KMS-11 (cell line): Measurements from ENCODE around the gene USH1G.

Source experiments
- H2AFZ ChIP-seq: fragments of 200-600 bp; sonication (generic); 2 replicates; pipeline ENCODE4 v1.6.1; 2016; ENCODE audit warnings: antibody characterized with exemption, mixed run types, low read depth
- H3K27ac ChIP-seq: fragments of 200-600 bp; sonication (generic); 2 replicates; pipeline ENCODE4 v1.6.1; 2016; ENCODE audit warnings: mild to moderate bottlenecking, mixed run types
- H3K27me3 ChIP-seq: fragments of 200-600 bp; sonication (generic); 2 replicates; pipeline ENCODE4 v1.6.1; 2017; ENCODE audit warnings: mild to moderate bottlenecking, low read depth, mixed run types, moderate library complexity; ENCODE audit not compliant: insufficient read depth
- H3K36me3 ChIP-seq: fragments of 200-600 bp; sonication (generic); 2 replicates; pipeline ENCODE4 v1.6.1; 2017; ENCODE audit warnings: mild to moderate bottlenecking, mixed run types; ENCODE audit not compliant: insufficient read depth
- H3K4me1 ChIP-seq: fragments of 200-600 bp; sonication (generic); 2 replicates; pipeline ENCODE4 v1.6.1; 2016; ENCODE audit warnings: mild to moderate bottlenecking, low read depth, mixed run types; ENCODE audit not compliant: poor library complexity, severe bottlenecking
- H3K4me2 ChIP-seq: fragments of 200-600 bp; sonication (generic); 2 replicates; pipeline ENCODE4 v1.7.0; 2016; ENCODE audit warnings: mild to moderate bottlenecking, mixed run types
- H3K4me3 ChIP-seq: fragments of 200-600 bp; sonication (generic); IDR thresholded peaks from 2 replicates; pipeline ENCODE4 v1.6.1; 2017; ENCODE audit warnings: low read depth, low read length, mixed read lengths; ENCODE audit not compliant: insufficient read depth
- H3K79me2 ChIP-seq: fragments of 200-600 bp; sonication (generic); 2 replicates; pipeline ENCODE4 v1.6.1; 2016; ENCODE audit warnings: low read depth, mixed run types; ENCODE audit not compliant: insufficient read depth
- H3K9ac ChIP-seq: fragments of 200-600 bp; sonication (generic); 2 replicates; pipeline ENCODE4 v1.6.1; 2016; ENCODE audit warnings: mild to moderate bottlenecking, mixed run types
- H4K20me1 ChIP-seq: fragments of 200-600 bp; sonication (generic); 2 replicates; pipeline ENCODE4 v1.6.1; 2016; ENCODE audit warnings: mild to moderate bottlenecking, mixed run types; ENCODE audit not compliant: insufficient read depth
- TF ChIP-seq, protein P1 (sequence below): fragments of 200-600 bp; sonication (generic); conservative IDR thresholded peaks from 2 replicates; pipeline ENCODE4 v1.6.1; 2017; ENCODE audit warnings: low read depth, mild to moderate bottlenecking, antibody characterized with exemption, low read length, moderate library complexity, mixed read lengths

Gene USH1G

DNA sequence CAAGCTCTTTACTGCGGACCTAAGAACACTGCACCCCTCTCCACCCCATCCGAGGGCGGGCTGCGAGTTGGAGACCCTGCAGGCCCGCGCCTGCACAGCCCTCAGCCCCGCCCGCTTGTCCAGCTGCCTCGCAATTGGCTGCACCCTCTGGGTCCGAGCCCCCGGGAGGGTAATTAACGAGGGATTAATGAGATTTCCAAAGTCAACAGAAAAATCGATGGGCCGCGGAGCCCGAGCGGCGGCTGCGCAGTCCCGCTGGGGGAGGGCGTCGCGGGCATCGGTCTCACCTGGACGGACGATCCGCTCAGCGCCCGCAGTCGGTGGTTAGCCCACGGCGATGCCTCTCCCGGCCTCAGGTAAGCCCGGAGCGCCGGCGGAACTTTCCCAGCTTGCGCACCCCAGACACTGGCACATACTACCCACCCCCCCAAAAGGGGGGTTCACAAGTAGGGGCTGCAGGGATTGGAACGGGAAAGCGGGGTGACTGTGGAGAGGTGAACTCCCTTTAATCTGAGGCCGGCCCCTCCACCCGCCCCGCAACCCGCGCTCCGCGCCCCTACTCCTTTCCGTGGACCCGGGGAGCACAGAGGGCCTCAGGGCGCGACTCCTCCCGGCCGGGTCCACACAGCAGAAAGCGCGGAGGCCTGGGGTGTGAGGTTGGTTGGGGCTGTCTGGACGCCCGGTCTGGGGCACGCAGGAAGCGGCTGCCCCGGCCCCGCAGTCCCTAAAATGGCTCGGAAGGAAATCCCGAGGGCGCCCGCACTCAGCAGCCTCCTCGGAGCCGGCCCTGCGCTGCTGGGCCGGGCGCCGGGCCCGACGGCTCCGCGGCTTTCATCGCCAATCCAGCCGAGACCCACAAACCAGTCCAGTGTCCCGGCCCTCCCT lies 12.8 kb upstream of the USH1G start, which contains the start of gene OTOP3:
Gene OTOP3 (plus strand): TSS at position 314 of the 885 bp plus-strand sequence. CDS start 24 bp downstream, at position 338.
- no peaks in the 10 kb centered on the region for H4K20me1 ChIP-seq
- no peak within 1 kb of the TSS for H2AFZ ChIP-seq
- no peaks in the 10 kb centered on the region for H3K4me1 ChIP-seq
- H3K27ac ChIP-seq, result no peak within 1 kb of the TSS
- no peak within 1 kb of the TSS for H3K4me3 ChIP-seq
- TF ChIP-seq, protein P1, sequence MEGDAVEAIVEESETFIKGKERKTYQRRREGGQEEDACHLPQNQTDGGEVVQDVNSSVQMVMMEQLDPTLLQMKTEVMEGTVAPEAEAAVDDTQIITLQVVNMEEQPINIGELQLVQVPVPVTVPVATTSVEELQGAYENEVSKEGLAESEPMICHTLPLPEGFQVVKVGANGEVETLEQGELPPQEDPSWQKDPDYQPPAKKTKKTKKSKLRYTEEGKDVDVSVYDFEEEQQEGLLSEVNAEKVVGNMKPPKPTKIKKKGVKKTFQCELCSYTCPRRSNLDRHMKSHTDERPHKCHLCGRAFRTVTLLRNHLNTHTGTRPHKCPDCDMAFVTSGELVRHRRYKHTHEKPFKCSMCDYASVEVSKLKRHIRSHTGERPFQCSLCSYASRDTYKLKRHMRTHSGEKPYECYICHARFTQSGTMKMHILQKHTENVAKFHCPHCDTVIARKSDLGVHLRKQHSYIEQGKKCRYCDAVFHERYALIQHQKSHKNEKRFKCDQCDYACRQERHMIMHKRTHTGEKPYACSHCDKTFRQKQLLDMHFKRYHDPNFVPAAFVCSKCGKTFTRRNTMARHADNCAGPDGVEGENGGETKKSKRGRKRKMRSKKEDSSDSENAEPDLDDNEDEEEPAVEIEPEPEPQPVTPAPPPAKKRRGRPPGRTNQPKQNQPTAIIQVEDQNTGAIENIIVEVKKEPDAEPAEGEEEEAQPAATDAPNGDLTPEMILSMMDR, result no peak
- H3K4me2 ChIP-seq, result no peak within 1 kb of the TSS
- no peaks in the 10 kb centered on the region for H3K79me2 ChIP-seq
- H3K9ac ChIP-seq, result no peak within 1 kb of the TSS
- no peaks in the 10 kb centered on the region for H3K36me3 ChIP-seq
- H3K27me3 ChIP-seq, result peaks cover 96% of the 10 kb centered on the region

DNA sequence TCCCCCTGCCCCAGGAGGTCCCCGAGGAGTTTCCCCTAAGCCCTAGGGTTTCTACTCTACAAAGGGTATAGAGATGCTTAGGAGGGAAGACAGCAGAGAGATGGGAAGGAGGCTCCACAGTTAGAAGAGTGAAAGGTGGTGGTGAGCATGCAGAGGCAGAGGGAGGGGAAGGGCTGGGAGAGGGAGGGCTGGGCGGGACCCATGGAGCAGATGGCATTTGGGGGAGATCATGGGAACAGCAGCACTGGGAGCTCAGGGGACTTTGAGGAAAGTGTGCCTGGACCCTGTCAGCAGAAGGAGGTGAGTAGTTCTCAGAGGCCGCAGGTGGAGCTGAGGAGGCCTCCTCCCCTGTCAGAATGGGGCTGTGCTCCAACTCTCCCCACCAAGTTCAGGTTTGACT lies 12.0 kb upstream of the USH1G start:
- Histone ChIP-seq H3K4me2 (no peak overlapping the region), H3K27me3 (peaks cover 96% of the 10 kb centered on the region), H4K20me1 (no peaks in the 10 kb centered on the region), H3K4me3 (no peak overlapping the region), H3K9ac (no peak overlapping the region), H3K4me1 (no peaks in the 10 kb centered on the region), H2AFZ (no peak overlapping the region), H3K36me3 (no peaks in the 10 kb centered on the region), H3K27ac (no peak overlapping the region), H3K79me2 (no peaks in the 10 kb centered on the region)
- TF ChIP-seq, protein P1, result no peak

DNA sequence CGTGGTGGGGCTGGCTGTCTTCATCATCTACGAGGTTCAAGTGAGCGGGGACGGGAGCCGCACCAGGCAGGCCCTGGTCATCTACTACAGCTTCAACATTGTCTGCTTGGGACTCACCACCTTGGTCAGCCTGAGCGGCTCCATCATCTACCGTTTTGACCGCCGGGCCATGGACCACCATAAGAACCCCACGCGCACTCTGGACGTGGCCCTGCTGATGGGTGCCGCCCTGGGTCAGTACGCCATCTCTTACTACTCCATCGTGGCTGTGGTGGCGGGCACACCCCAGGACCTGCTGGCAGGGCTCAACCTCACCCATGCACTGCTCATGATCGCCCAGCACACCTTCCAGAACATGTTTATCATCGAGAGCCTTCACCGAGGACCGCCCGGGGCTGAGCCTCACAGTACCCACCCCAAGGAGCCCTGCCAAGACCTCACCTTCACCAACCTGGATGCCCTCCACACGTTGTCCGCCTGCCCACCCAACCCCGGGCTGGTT lies 7.5 kb upstream of the USH1G start:
- H2AFZ ChIP-seq, result no peak overlapping the region

DNA sequence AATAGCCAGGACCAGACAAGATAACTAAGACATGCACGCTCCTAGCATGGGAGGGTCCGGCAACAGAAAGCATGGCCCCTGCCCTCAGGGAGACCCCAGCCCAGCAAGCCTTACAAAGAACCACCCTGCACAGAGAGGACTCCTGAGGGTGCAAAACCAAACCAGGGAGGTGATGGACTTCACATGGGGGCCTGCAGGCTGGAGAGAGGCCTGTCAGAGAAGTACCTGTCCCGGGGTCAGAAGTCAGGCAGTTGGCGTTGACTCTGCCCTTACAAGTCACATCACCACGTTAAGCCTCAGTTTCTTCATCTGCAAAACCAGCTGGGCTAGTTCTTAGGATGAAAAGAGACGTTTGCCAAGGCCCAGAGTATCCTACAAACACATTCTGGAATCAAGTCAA lies 5.7 kb upstream of the USH1G start:
- peaks cover 88% of the 10 kb centered on the region for H3K27me3 ChIP-seq

More for the DNA sequence above, 7.5 kb upstream of the USH1G start:
- TF ChIP-seq, protein P1, result no peak
- H3K4me3 ChIP-seq, result no peak overlapping the region
- no peaks in the 10 kb centered on the region for H3K4me1 ChIP-seq
- H3K9ac ChIP-seq, result no peak overlapping the region
- H3K36me3 ChIP-seq, result no peaks in the 10 kb centered on the region
- H3K27me3 ChIP-seq, result peaks cover 93% of the 10 kb centered on the region
- no peak overlapping the region for H3K27ac ChIP-seq
- no peaks in the 10 kb centered on the region for H3K79me2 ChIP-seq
- no peaks in the 10 kb centered on the region for H4K20me1 ChIP-seq
- H3K4me2 ChIP-seq, result no peak overlapping the region

More for the DNA sequence above, 5.7 kb upstream of the USH1G start:
- H3K4me3 ChIP-seq, result no peak overlapping the region
- no peaks in the 10 kb centered on the region for H3K36me3 ChIP-seq
- no peak overlapping the region for H2AFZ ChIP-seq
- TF ChIP-seq, protein P1, result no peak
- H3K4me2 ChIP-seq, result no peak overlapping the region
- H4K20me1 ChIP-seq, result no peaks in the 10 kb centered on the region
- no peaks in the 10 kb centered on the region for H3K79me2 ChIP-seq
- H3K4me1 ChIP-seq, result no peaks in the 10 kb centered on the region
- H3K27ac ChIP-seq, result no peak overlapping the region
- no peak overlapping the region for H3K9ac ChIP-seq
